HG02981 (cell line): ENCODE results near the gene GLYATL3.

ENCODE experiments used
- ATAC-seq: cut with Tn5 transposase; IDR thresholded peaks from one replicate; pipeline ENCODE4 v1.9.1; 2021; ENCODE audit warnings: mild to moderate bottlenecking, moderate library complexity; ENCODE audit not compliant: unreplicated experiment

The GLYATL3 gene

GRCh38 chr6:49543087-49543858 is 43.5 kb downstream of the GLYATL3 start:
- no peak for ATAC-seq

GRCh38 chr6:49546331-49546730 is 46.6 kb downstream of the GLYATL3 start:
- no peak for ATAC-seq

GRCh38 chr6:49548613-49549304 is 49.0 kb downstream of the GLYATL3 start:
- no peak for ATAC-seq

GRCh38 chr6:49549691-49550491 is 50.2 kb downstream of the GLYATL3 start:
- no peak for ATAC-seq

- ATAC-seq: peak; percentile 77
Measured at GRCh38 chr6:49550492-49551077, 50.9 kb downstream of the GLYATL3 start, which contains the start of gene C6orf141. Gene C6orf141 (plus strand): TSS chr6:49550668. CDS start chr6:49550793, 125 bp downstream.

GRCh38 chr6:49551078-49551865 is 51.5 kb downstream of the GLYATL3 start:
- peak; percentile 34 for ATAC-seq

- ATAC-seq: peak; percentile 31
Measured at GRCh38 chr6:49551866-49552129, 52.1 kb downstream of the GLYATL3 start.

- no peak for ATAC-seq
Measured at GRCh38 chr6:49552596-49552995, 52.9 kb downstream of the GLYATL3 start.

GRCh38 chr6:49553384-49553783 is 53.7 kb downstream of the GLYATL3 start:
- ATAC-seq: no peak

GRCh38 chr6:49555951-49556350 is 56.2 kb downstream of the GLYATL3 start:
- no peak for ATAC-seq

- no peak for ATAC-seq
Measured at GRCh38 chr6:49556429-49556837, 56.7 kb downstream of the GLYATL3 start.

- ATAC-seq: no peak
Measured at GRCh38 chr6:49557177-49557576, 57.5 kb downstream of the GLYATL3 start.

- no peak for ATAC-seq
Measured at GRCh38 chr6:49558238-49558637, 58.5 kb downstream of the GLYATL3 start.

- no peak for ATAC-seq
Measured at GRCh38 chr6:49563006-49563886, 63.5 kb downstream of the GLYATL3 start.

GRCh38 chr6:49564552-49564951 is 64.8 kb downstream of the GLYATL3 start:
- ATAC-seq: no peak

- ATAC-seq: no peak
Measured at GRCh38 chr6:49565261-49565660, 65.5 kb downstream of the GLYATL3 start.

GRCh38 chr6:49565855-49566254 is 66.1 kb downstream of the GLYATL3 start:
- ATAC-seq: no peak

- ATAC-seq: no peak
Measured at GRCh38 chr6:49570474-49571079, 70.9 kb downstream of the GLYATL3 start.

GRCh38 chr6:49576618-49577017 is 76.9 kb downstream of the GLYATL3 start:
- ATAC-seq: no peak
